ENCODE results near the gene BPIFA2.

Gene BPIFA2

GRCh38 chr20:33132513-33133372 is 35.2 kb upstream of the BPIFA2 start:
- Histone ChIP-seq H3K4me3 (ENCODE audit: low read length) (no peak overlapping the region), H3K9me3 (replicated peaks; ENCODE audit: low read length) (no peaks in the 10 kb centered on the region), H3K9ac (ENCODE audit: low read depth, low read length) (no peak overlapping the region), H3K4me2 (ENCODE audit: low read length) (no peak overlapping the region), H3K4me1 (ENCODE audit: control insufficient read depth, insufficient read depth, low read length) (no peaks in the 10 kb centered on the region), H3K27me3 (ENCODE audit: control insufficient read depth, insufficient read depth, low read length) (peaks cover 24% of the 10 kb centered on the region), H3K36me3 (ENCODE audit: insufficient read depth, low read length) (no peaks in the 10 kb centered on the region)

- Histone ChIP-seq H3K27me3 (ENCODE audit: control insufficient read depth, insufficient read depth, low read length) (peaks cover 22% of the 10 kb centered on the region), H3K4me2 (ENCODE audit: low read length) (no peak overlapping the region), H3K9me3 (replicated peaks; ENCODE audit: low read length) (no peaks in the 10 kb centered on the region), H3K4me1 (ENCODE audit: control insufficient read depth, insufficient read depth, low read length) (no peaks in the 10 kb centered on the region), H3K9ac (ENCODE audit: low read depth, low read length) (no peak overlapping the region), H3K4me3 (ENCODE audit: low read length) (no peak overlapping the region), H3K36me3 (ENCODE audit: insufficient read depth, low read length) (no peaks in the 10 kb centered on the region)
Measured at GRCh38 chr20:33133373-33133941, 34.5 kb upstream of the BPIFA2 start.

- Histone ChIP-seq H3K36me3 (ENCODE audit: insufficient read depth, low read length) (no peaks in the 10 kb centered on the region), H3K9ac (ENCODE audit: low read depth, low read length) (no peak overlapping the region), H3K9me3 (replicated peaks; ENCODE audit: low read length) (no peaks in the 10 kb centered on the region), H3K4me3 (ENCODE audit: low read length) (no peak overlapping the region), H3K4me2 (ENCODE audit: low read length) (no peak overlapping the region), H3K27me3 (ENCODE audit: control insufficient read depth, insufficient read depth, low read length) (peaks cover 11% of the 10 kb centered on the region), H3K4me1 (ENCODE audit: control insufficient read depth, insufficient read depth, low read length) (no peaks in the 10 kb centered on the region)
Measured at GRCh38 chr20:33137195-33137594, 30.8 kb upstream of the BPIFA2 start.

- Histone ChIP-seq H3K9ac (ENCODE audit: low read depth, low read length) (no peak overlapping the region), H3K9me3 (replicated peaks; ENCODE audit: low read length) (no peaks in the 10 kb centered on the region), H3K4me2 (ENCODE audit: low read length) (no peak overlapping the region), H3K36me3 (ENCODE audit: insufficient read depth, low read length) (no peaks in the 10 kb centered on the region), H3K4me1 (ENCODE audit: control insufficient read depth, insufficient read depth, low read length) (no peaks in the 10 kb centered on the region), H3K27me3 (ENCODE audit: control insufficient read depth, insufficient read depth, low read length) (peaks cover 3% of the 10 kb centered on the region), H3K4me3 (ENCODE audit: low read length) (no peak overlapping the region)
Measured at GRCh38 chr20:33139467-33139866, 28.5 kb upstream of the BPIFA2 start.

GRCh38 chr20:33145521-33145920 is 22.4 kb upstream of the BPIFA2 start:
- no peaks in the 10 kb centered on the region for H3K9me3 ChIP-seq (replicated peaks; ENCODE audit: low read length)
- H3K36me3 ChIP-seq (ENCODE audit: insufficient read depth, low read length), result no peaks in the 10 kb centered on the region
- H3K9ac ChIP-seq (ENCODE audit: low read depth, low read length), result no peak overlapping the region
- no peaks in the 10 kb centered on the region for H3K4me1 ChIP-seq (ENCODE audit: control insufficient read depth, insufficient read depth, low read length)
- no peak overlapping the region for H3K4me2 ChIP-seq (ENCODE audit: low read length)
- H3K27me3 ChIP-seq (ENCODE audit: control insufficient read depth, insufficient read depth, low read length), result peaks cover 3% of the 10 kb centered on the region
- no peak overlapping the region for H3K4me3 ChIP-seq (ENCODE audit: low read length)

- Histone ChIP-seq H3K4me1 (ENCODE audit: control insufficient read depth, insufficient read depth, low read length) (no peaks in the 10 kb centered on the region), H3K4me3 (ENCODE audit: low read length) (no peak overlapping the region), H3K27me3 (ENCODE audit: control insufficient read depth, insufficient read depth, low read length) (no peaks in the 10 kb centered on the region), H3K4me2 (ENCODE audit: low read length) (no peak overlapping the region), H3K9ac (ENCODE audit: low read depth, low read length) (no peak overlapping the region), H3K9me3 (replicated peaks; ENCODE audit: low read length) (no peaks in the 10 kb centered on the region), H3K36me3 (ENCODE audit: insufficient read depth, low read length) (no peaks in the 10 kb centered on the region)
Measured at GRCh38 chr20:33147299-33147698, 20.7 kb upstream of the BPIFA2 start.

GRCh38 chr20:33148040-33148439 is 19.9 kb upstream of the BPIFA2 start:
- no peaks in the 10 kb centered on the region for H3K36me3 ChIP-seq (ENCODE audit: insufficient read depth, low read length)
- H3K27me3 ChIP-seq (ENCODE audit: control insufficient read depth, insufficient read depth, low read length), result no peaks in the 10 kb centered on the region
- H3K4me1 ChIP-seq (ENCODE audit: control insufficient read depth, insufficient read depth, low read length), result no peaks in the 10 kb centered on the region
- H3K4me3 ChIP-seq (ENCODE audit: low read length), result no peak overlapping the region
- H3K9me3 ChIP-seq (replicated peaks; ENCODE audit: low read length), result no peaks in the 10 kb centered on the region
- no peak overlapping the region for H3K4me2 ChIP-seq (ENCODE audit: low read length)
- no peak overlapping the region for H3K9ac ChIP-seq (ENCODE audit: low read depth, low read length)

GRCh38 chr20:33154252-33154651 is 13.7 kb upstream of the BPIFA2 start:
- Histone ChIP-seq H3K4me3 (ENCODE audit: low read length) (no peak overlapping the region), H3K9me3 (replicated peaks; ENCODE audit: low read length) (no peaks in the 10 kb centered on the region), H3K27me3 (ENCODE audit: control insufficient read depth, insufficient read depth, low read length) (peaks cover 9% of the 10 kb centered on the region), H3K4me1 (ENCODE audit: control insufficient read depth, insufficient read depth, low read length) (no peaks in the 10 kb centered on the region), H3K36me3 (ENCODE audit: insufficient read depth, low read length) (no peaks in the 10 kb centered on the region), H3K9ac (ENCODE audit: low read depth, low read length) (no peak overlapping the region), H3K4me2 (ENCODE audit: low read length) (no peak overlapping the region)

- no peak overlapping the region for H3K9ac ChIP-seq (ENCODE audit: low read depth, low read length)
- no peaks in the 10 kb centered on the region for H3K9me3 ChIP-seq (replicated peaks; ENCODE audit: low read length)
- no peak overlapping the region for H3K4me2 ChIP-seq (ENCODE audit: low read length)
- peaks cover 9% of the 10 kb centered on the region for H3K27me3 ChIP-seq (ENCODE audit: control insufficient read depth, insufficient read depth, low read length)
- no peaks in the 10 kb centered on the region for H3K36me3 ChIP-seq (ENCODE audit: insufficient read depth, low read length)
- no peaks in the 10 kb centered on the region for H3K4me1 ChIP-seq (ENCODE audit: control insufficient read depth, insufficient read depth, low read length)
- no peak overlapping the region for H3K4me3 ChIP-seq (ENCODE audit: low read length)
Measured at GRCh38 chr20:33158637-33159385, 9.1 kb upstream of the BPIFA2 start.

- no peak overlapping the region for H3K4me2 ChIP-seq (ENCODE audit: low read length)
Measured at GRCh38 chr20:33159713-33160112, 8.2 kb upstream of the BPIFA2 start.

GRCh38 chr20:33160681-33161080 is 7.3 kb upstream of the BPIFA2 start:
- Histone ChIP-seq H3K4me2 (ENCODE audit: low read length) (no peak overlapping the region), H3K9ac (ENCODE audit: low read depth, low read length) (no peak overlapping the region), H3K4me3 (ENCODE audit: low read length) (no peak overlapping the region), H3K36me3 (ENCODE audit: insufficient read depth, low read length) (no peaks in the 10 kb centered on the region), H3K27me3 (ENCODE audit: control insufficient read depth, insufficient read depth, low read length) (peaks cover 9% of the 10 kb centered on the region), H3K9me3 (replicated peaks; ENCODE audit: low read length) (no peaks in the 10 kb centered on the region), H3K4me1 (ENCODE audit: control insufficient read depth, insufficient read depth, low read length) (no peaks in the 10 kb centered on the region)

More at GRCh38 chr20:33159713-33160112, 8.2 kb upstream of the BPIFA2 start:
- no peaks in the 10 kb centered on the region for H3K9me3 ChIP-seq (replicated peaks; ENCODE audit: low read length)
- H3K4me1 ChIP-seq (ENCODE audit: control insufficient read depth, insufficient read depth, low read length), result no peaks in the 10 kb centered on the region
- no peak overlapping the region for H3K9ac ChIP-seq (ENCODE audit: low read depth, low read length)
- H3K36me3 ChIP-seq (ENCODE audit: insufficient read depth, low read length), result no peaks in the 10 kb centered on the region
- no peak overlapping the region for H3K4me3 ChIP-seq (ENCODE audit: low read length)
- H3K27me3 ChIP-seq (ENCODE audit: control insufficient read depth, insufficient read depth, low read length), result peaks cover 11% of the 10 kb centered on the region

Measured in skeletal muscle satellite cell (primary cell).